ENCODE data around the gene MAP2K7.

GRCh38 chr19:7912144-7912696, 8.5 kb downstream of the MAP2K7 start:
- TF ChIP-seq CTCF (IDR thresholded peaks at IDR 0.05) (no peak), POLR2A (IDR thresholded peaks at IDR 0.05) (no peak)
